ENCODE results near the gene CEP128. TPM values are rescaled to one million over a fixed set of nuclear protein-coding genes. Genes with fewer than 3 reads are reported as not detected.

CEP128 gene
- polyA plus RNA-seq, 1 donor (not counting 4 experiments of a cell fraction or from before 2014, with no cell fraction given), result 2.6 TPM

DNA sequence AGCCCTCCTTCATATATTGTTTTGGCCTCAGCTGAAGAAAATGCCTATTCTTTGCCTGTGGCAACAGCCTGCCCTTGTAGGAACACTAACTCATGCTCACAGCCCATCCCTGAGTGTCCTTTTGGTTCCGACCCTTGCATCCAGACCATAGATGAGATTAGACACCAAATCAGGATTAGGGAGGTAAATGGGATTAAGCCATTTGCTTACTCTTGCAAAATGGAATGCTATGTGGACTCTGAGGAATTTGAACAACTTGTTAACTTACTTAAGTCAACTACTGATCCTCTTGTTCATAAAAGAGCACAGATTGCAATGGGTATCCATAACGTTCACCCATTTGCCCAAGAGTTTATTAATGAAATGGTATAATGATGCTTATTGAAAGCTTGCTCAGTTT lies 41.2 kb upstream of the CEP128 start:
- Histone ChIP-seq H4K20me1 (ENCODE audit: control insufficient read depth, extremely low read depth, insufficient read depth, low read length) (no peaks in the 10 kb centered on the region), H3K9ac (ENCODE audit: control insufficient read depth, extremely low read depth, insufficient read depth, low read length) (no peak overlapping the region), H2AFZ (ENCODE audit: control insufficient read depth, low read length) (no peak overlapping the region), H3K27ac (ENCODE audit: control insufficient read depth, insufficient read depth, low read length) (no peak overlapping the region), H3K27me3 (ENCODE audit: control insufficient read depth, extremely low read depth, insufficient read depth, low read length) (no peaks in the 10 kb centered on the region), H3K4me3 (ENCODE audit: control insufficient read depth in 2 of 3, extremely low read depth in 1 of 3, insufficient read depth in 2 of 3, low read depth in 1 of 3, low read length in 3 of 3) (no peak overlapping the region), H3K4me1 (ENCODE audit: control insufficient read depth, extremely low read depth, insufficient read depth, low read length) (no peaks in the 10 kb centered on the region), H3K9me3 (ENCODE audit: control insufficient read depth, low read depth, low read length) (no peaks in the 10 kb centered on the region), H3K36me3 (ENCODE audit: control insufficient read depth in 2 of 2, extremely low read depth in 1 of 2, insufficient read depth in 2 of 2, low read length in 2 of 2) (no peaks in the 10 kb centered on the region), H3K9me1 (ENCODE audit: control insufficient read depth, extremely low read depth, insufficient read depth, low read length) (no peaks in the 10 kb centered on the region), H3K79me2 (ENCODE audit: control insufficient read depth, insufficient read depth, low read length) (no peaks in the 10 kb centered on the region), H3K4me2 (ENCODE audit: control insufficient read depth, extremely low read depth, insufficient read depth, low read depth, low read length) (no peak overlapping the region)
- dilution Hi-C loops (cut with MboI; ENCODE audit: extremely low pct_ligation_motif_present, low sequenced_read_pairs), result no loop called here
- TF ChIP-seq EZH2 (IDR thresholded peaks at IDR 0.05; ENCODE audit: low read length) (no peak), CTCF (optimal IDR thresholded peaks at IDR 0.05 in 1 of 3, IDR thresholded peaks at IDR 0.05 in 1 of 3, conservative IDR thresholded peaks at IDR 0.05 in 1 of 3; ENCODE audit: extremely low read depth in 1 of 3, insufficient read depth in 2 of 3, low read length in 3 of 3) (no peak)
- FAIRE-seq (no peak), DNase-seq (ENCODE audit: low read depth, low spot score) (no peak)

- H3K27me3 ChIP-seq (ENCODE audit: control insufficient read depth, extremely low read depth, insufficient read depth, low read length), result no peaks in the 10 kb centered on the region
- no peaks in the 10 kb centered on the region for H3K4me1 ChIP-seq (ENCODE audit: control insufficient read depth, extremely low read depth, insufficient read depth, low read length)
- no peak overlapping the region for H2AFZ ChIP-seq (ENCODE audit: control insufficient read depth, low read length)
- FAIRE-seq, result no peak
- no peak overlapping the region for H3K4me2 ChIP-seq (ENCODE audit: control insufficient read depth, extremely low read depth, insufficient read depth, low read depth, low read length)
- TF ChIP-seq EZH2 (IDR thresholded peaks at IDR 0.05; ENCODE audit: low read length) (no peak), CTCF (optimal IDR thresholded peaks at IDR 0.05 in 1 of 3, IDR thresholded peaks at IDR 0.05 in 1 of 3, conservative IDR thresholded peaks at IDR 0.05 in 1 of 3; ENCODE audit: extremely low read depth in 1 of 3, insufficient read depth in 2 of 3, low read length in 3 of 3) (no peak)
- DNase-seq (ENCODE audit: low read depth, low spot score), result no peak
- H3K9ac ChIP-seq (ENCODE audit: control insufficient read depth, extremely low read depth, insufficient read depth, low read length), result no peak overlapping the region
- no peak overlapping the region for H3K4me3 ChIP-seq (ENCODE audit: control insufficient read depth in 2 of 3, extremely low read depth in 1 of 3, insufficient read depth in 2 of 3, low read depth in 1 of 3, low read length in 3 of 3)
- H3K9me1 ChIP-seq (ENCODE audit: control insufficient read depth, extremely low read depth, insufficient read depth, low read length), result no peaks in the 10 kb centered on the region
- dilution Hi-C loops (cut with MboI; ENCODE audit: extremely low pct_ligation_motif_present, low sequenced_read_pairs), result no loop called here
- no peaks in the 10 kb centered on the region for H3K9me3 ChIP-seq (ENCODE audit: control insufficient read depth, low read depth, low read length)
- H3K27ac ChIP-seq (ENCODE audit: control insufficient read depth, insufficient read depth, low read length), result no peak overlapping the region
- no peaks in the 10 kb centered on the region for H3K79me2 ChIP-seq (ENCODE audit: control insufficient read depth, insufficient read depth, low read length)
- no peaks in the 10 kb centered on the region for H3K36me3 ChIP-seq (ENCODE audit: control insufficient read depth in 2 of 2, extremely low read depth in 1 of 2, insufficient read depth in 2 of 2, low read length in 2 of 2)
- no peaks in the 10 kb centered on the region for H4K20me1 ChIP-seq (ENCODE audit: control insufficient read depth, extremely low read depth, insufficient read depth, low read length)
These were observed 40.1 kb upstream of the CEP128 start for GRCh38 chr14:80981673-80982072.
